ENCODE measurements around the gene PRDM2.

Gene PRDM2

GRCh38 chr1:13751985-13752384, 52.0 kb downstream of the PRDM2 start:
- H3K4me3 ChIP-seq (ENCODE audit: low read depth, low read length), result no peak overlapping the region
- no peak for TF ChIP-seq CTCF (IDR thresholded peaks at IDR 0.05; ENCODE audit: low read depth, low read length)

GRCh38 chr1:13752852-13753251, 52.9 kb downstream of the PRDM2 start:
- TF ChIP-seq CTCF (IDR thresholded peaks at IDR 0.05; ENCODE audit: low read depth, low read length), result no peak
- no peak overlapping the region for H3K4me3 ChIP-seq (ENCODE audit: low read depth, low read length)

- no peak for TF ChIP-seq CTCF (IDR thresholded peaks at IDR 0.05; ENCODE audit: low read depth, low read length)
- H3K4me3 ChIP-seq (ENCODE audit: low read depth, low read length), result no peak overlapping the region
Observed at GRCh38 chr1:13753636-13754402, 53.8 kb downstream of the PRDM2 start.

GRCh38 chr1:13754510-13755103, 54.6 kb downstream of the PRDM2 start:
- H3K4me3 ChIP-seq (ENCODE audit: low read depth, low read length), result no peak overlapping the region

GRCh38 chr1:13756557-13757315, 56.7 kb downstream of the PRDM2 start:
- H3K4me3 ChIP-seq (ENCODE audit: low read depth, low read length), result no peak overlapping the region
- no peak for TF ChIP-seq CTCF (IDR thresholded peaks at IDR 0.05; ENCODE audit: low read depth, low read length)

More at GRCh38 chr1:13754510-13755103, 54.6 kb downstream of the PRDM2 start:
- TF ChIP-seq CTCF (IDR thresholded peaks at IDR 0.05; ENCODE audit: low read depth, low read length), result no peak

- no peak overlapping the region for H3K4me3 ChIP-seq (ENCODE audit: low read depth, low read length)
Observed at GRCh38 chr1:13757693-13758092, 57.7 kb downstream of the PRDM2 start.

More at GRCh38 chr1:13757693-13758092, 57.7 kb downstream of the PRDM2 start:
- TF ChIP-seq CTCF (IDR thresholded peaks at IDR 0.05; ENCODE audit: low read depth, low read length), result no peak

Data from WI38 (cell line).